HG03159 (cell line): ENCODE results near the gene CHST3.
"Not testable (repeated sequence)": the region's sequence is repeated elsewhere in the genome, so short reads cannot be mapped to it uniquely, and the experiment has no call there.

Experiments
- ATAC-seq: cut with Tn5 transposase; IDR thresholded peaks from one replicate; pipeline ENCODE4 v1.9.1; 2021; ENCODE audit warnings: mild to moderate bottlenecking, moderate library complexity; ENCODE audit not compliant: unreplicated experiment

Gene CHST3

DNA sequence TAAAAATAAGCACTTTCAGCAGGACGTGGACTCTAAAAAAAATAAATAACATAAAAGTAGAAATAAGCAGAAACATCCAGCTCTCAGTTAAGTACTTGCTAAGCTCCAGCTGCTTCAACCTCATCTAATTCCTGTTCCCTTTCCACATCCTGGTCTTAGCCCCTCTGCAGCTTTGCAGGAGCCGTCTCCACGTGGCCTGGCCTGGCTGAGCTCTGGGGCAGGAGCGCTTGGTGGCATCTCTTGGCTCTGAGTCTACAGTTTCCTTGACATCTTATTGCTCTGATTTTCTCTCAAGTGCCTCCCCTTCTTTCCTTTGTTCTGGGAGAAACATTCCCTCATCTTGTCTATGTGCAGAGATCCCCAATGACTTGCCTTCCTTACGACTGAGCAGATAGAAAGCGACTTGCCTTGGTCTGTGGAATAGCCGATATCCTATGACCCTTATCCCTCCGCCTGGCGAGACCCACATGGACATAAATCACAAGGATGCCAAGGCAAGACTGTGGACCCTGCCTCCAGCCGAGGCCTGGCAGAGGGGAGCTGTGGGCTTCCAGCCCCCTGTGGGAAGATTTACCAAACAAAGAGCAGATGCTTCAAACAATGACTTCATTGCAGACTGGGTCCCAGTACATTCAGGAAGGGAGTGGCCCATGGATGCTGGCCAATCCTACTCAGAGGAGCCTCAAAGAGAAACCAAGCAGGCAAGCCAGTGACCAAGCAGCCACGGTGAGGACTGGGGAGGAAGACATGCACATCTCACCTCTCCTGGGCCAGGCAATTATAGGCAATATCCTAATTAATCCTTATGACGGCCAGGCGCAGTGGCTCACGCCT, 62.3 kb downstream of the CHST3 start:
- no peak for ATAC-seq

DNA sequence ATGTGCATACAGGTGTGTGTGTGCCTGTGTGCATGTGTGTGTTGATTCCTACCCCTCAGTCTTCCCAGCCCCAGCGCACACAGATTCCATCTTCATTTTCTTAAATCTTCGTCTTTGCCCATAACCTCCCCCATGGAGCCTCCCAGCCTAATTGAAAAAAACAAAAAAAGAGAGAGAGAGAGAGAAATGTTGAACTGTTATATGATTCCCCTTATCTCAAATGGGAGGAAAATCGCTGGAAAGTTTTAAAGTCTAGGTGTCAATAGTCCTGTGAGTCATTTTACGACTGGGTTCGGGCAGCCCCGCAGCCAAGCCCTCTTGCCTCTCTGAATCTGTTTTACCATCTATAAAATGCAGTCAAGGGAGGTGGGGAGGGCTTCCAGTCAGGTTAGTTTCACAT, 63.3 kb downstream of the CHST3 start:
- ATAC-seq: no peak

DNA sequence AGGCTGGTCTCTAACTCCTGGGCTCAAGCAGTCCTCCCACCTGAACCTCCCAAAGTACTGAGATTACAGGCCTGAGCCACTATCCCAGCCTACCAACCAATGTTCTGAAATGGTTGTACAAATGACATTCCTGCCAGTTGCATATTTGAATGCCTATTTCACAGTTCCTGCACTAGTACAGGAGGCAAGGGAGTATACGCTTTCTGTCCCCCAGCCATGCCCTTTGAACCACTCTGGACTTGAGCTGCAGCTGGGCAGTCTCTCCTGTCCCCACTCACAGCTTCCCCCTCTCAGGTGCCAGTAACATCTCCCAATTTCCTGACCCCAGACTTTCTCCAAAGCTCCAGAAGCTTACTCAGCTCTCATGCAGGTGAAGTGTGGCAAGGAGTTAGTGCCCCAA, 65.2 kb downstream of the CHST3 start:
- ATAC-seq: no peak

DNA sequence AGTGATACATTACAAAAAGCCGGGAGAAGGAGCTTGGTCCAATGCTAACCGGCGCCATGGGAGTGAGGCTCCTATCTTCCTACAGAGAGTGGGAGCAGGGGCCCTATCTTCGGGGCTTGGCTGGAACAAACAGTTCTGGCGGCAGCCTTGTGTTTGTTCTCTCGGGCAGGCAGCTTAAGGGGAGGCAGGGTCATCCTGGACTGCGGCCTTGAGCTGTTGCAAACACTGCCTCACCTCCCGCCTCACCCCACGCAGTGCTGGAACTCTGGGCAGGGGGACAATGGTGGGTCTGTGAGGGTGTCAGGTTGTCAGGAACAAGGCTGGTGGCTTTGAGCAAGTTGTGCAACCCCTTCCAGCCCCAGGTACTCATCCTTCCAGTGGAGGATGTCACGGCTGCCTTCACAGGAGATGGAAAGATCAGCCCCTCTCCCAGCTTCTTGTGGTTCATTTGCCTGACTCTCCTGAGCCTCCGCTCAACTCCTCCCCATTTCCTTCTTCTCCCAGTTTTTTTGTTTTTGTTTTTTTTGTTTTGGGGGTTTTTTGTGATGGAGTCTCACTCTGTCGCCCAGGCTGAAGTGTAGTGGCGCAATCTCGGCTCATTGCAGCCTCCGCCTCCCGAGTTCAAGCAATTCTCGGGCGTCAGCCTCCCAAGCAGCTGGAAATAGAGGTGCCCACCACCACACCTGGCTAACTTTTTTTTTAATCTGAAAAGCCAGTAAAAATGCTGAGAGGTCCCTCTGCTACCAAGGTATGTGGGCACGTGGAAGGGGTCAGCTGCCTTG, 66.8 kb downstream of the CHST3 start:
- ATAC-seq: no peak

DNA sequence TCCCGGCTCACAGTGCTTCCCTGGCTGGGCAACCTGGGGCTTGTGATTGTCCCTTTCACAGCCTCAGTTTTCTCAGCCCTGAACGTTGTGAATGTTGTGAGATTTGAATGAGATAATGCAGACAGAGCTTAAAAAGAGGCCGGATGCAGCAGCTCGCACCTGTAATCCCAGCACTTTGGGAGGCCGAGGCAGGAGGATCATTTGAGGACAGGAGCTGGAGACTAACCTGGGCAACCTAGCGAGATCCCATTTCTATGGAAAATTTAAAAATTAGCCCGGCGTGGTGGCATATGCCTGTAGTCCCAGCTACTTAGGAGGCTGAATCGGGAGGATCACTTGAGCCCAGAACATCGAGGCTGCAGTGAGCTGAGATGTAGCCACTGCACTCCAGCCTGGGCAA, 67.5 kb downstream of the CHST3 start:
- no peak for ATAC-seq

DNA sequence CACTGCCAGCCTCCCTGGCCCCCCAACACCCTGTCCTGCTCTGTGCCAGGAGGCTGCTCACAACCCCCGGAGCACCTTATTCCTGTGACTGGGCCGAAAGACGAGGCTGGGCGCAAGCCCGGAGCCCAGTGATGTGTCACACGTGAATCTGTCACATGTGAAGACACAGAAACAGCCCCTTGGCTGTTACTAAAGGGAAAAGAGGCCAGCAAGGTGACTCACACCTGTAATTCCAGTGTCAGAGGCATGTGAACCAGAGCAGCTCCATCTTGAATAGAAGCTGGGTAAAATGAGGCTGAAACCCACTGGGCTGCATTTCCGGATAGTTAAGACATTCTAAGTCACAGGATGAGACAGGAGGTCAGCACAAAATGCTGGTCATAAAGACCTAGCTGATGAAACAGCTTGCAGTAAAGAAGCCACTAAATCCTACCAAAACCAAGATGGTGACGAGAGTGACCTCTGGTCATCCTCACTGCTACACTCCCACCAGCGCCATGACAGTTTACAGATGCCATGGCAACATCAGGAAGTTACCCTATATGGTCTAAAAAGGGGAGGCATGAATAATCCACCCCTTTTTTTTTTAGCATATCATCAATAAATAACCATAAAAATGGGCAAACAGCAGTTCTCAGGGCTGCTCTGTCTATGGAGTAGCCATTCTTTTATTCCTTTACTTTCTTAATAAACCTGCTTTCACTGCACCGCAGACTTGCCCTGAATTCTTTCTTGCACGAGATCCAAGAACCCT, 68.4 kb downstream of the CHST3 start:
- not testable (repeated sequence) for ATAC-seq

DNA sequence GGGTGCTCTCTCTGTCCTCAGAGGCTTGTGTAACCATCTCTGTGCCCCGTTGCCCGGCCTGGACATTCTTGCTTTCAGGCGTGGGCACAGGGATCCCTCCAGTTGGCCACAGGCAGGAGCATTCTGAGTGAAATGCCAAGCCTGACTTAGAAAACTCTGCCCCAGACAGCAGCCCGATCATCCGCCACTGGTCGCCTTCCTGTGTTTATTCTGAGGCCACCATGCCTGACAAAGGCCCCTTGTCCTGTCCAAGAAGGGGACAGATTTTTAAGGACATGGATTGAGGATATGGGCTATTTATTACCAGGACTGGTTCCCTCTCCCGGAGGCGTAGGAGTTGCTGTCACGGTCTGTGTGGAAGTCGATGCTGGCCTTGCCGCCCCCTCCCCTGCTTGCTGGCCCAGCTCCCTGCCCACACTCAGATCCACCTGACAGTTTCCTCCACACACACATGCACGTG, 69.9 kb downstream of the CHST3 start:
- ATAC-seq: no peak

DNA sequence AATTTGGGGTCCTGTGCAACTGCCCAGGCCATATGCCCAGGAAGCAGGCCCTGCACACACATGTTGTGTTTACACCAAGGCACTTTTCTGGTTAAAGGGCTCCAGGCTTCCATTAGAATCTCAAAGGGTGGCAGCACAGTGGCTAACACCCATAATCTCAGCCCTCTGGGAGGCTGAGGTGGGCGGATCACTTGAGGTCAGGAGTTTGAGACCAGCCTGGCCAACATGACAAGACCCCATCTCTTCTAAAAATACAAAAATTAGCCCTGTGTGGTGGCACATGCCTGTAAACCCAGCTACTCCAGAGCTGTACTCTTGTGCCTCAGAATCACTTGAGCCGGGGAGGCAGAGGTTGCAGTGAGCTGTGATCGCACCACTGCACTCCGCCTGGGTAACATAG, 70.6 kb downstream of the CHST3 start:
- ATAC-seq: no peak

DNA sequence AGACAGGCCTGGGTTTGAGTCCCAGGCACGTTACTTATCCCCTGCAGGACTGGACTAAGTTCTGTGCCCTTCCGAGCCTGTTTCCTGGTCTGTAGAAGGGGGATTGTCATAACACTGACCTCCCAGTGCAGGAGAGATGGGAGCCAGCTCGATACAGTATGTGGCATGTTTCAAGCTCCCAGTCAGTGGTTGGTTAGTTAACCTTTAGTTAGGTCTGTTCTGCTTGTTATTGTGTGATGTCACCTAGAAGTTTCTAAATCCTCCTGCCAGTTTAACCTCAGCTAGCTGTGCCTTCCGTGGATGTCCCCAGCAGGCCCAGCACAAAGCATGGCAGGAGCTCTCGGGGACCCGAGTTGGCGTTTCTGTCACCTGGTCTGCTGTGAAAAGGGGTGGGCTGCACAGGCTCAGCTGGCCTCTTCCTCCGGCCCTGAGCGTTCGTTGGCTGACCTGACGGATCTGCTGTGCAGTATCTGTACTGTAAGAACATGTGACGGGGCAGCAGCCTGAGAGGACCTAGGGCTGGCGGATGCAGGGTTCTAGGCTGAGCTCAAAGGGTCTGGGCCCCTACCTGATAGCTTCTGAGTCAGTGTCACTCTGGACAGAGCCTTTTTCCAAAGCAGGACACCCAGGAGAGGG, 71.2 kb downstream of the CHST3 start:
- ATAC-seq: no peak

DNA sequence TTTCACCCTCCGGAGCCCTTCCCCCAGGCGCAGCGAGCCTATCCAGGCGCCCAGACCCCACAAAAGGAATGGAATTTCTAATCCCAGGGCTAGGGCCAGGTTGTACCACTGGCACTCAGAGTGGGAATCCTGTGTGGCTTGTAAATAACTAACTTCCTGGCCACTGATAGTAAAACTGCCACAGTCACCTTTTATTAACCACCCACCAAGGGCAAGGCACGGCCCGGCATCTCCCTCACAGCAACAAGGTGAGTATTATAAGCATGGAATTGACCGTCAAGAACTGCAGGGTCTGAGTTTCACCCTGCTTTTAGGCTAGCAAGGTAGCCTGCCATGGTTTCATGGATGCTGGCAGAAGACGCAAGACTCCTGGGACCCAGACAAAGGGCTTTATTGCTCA, 73.1 kb downstream of the CHST3 start:
- no peak for ATAC-seq

DNA sequence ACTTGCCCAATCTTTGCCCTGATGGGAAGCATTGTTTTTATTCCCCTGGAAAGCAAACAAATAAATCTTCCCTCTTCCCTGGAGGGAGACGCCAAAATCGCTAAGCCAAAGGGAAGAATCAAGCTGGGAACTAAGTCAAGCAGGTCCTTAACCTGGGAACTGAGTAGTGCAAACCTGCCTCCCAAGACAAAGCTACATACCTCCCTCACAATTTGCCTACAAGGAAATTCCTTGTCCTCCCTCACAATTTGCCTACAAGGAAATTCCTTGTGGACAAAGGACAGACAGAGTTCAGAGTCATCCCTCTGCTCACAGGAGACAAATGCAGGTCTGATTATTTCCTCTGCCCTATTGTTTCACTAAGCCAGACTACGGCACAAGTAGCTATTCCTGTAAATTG, 73.6 kb downstream of the CHST3 start:
- ATAC-seq: no peak

DNA sequence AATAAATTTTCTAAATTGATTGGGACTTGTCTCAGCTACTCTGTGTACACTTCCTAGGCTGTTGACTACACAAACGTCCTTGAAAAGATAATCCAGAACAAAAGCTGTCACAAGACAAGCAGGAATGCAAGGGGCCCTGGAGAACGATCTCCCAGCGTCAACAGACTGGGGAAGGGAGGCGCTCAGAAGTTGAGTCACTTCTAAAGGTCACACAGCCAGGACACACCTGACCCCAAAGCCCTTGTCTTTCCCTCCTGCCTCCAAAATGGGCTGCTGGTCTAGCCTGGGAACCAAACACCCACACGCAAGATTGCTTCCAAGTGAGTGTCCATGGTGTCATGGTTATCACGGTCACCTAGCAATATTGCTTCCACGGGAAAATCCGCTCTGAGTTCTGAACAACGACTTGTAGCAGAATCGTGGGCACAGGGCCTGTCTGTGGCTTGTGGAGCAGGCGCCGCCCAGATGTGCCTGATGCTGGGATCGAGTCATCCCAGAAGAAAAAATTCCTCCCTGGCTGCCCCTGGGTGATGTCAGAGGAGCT, 74.3 kb downstream of the CHST3 start:
- ATAC-seq: no peak

DNA sequence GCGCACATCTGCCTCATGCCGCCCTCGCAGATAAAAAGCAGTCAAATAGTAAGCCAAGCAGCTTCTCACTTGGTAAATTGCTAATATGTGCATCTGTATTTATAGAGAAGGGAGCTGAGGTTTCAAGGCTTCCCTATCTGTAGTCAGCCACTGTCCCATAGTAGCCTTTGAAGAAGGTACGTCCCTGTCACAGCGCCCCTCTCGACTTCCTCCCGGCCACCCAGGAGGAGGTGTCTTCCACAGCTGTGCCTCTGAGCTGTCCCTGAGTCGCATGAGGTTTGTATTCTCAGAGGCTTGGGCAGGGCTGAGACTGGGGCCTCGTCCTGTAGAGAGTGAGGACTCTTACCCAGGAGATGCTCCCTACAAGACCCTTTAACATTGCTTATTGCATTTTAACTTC, 75.2 kb downstream of the CHST3 start:
- ATAC-seq: no peak

DNA sequence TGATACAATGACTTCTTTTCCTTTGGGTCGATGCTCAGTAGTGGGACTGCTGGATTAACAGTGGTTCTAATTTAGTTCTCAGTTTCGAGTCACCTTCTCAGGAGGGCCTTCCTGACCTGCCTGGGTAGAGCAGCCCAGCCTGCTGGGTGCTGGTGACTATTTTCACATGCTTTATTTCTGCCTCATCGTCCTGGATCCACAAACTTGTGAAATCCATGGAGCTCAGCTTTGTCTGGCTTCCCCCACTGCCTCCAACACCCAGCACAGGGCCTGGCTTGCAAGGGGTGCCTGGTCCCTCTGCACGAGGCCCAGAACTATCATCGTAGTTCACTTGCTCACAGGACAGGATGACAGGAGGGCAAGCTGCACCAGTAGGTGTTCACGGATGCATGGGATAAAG, 77.3 kb downstream of the CHST3 start:
- no peak for ATAC-seq

DNA sequence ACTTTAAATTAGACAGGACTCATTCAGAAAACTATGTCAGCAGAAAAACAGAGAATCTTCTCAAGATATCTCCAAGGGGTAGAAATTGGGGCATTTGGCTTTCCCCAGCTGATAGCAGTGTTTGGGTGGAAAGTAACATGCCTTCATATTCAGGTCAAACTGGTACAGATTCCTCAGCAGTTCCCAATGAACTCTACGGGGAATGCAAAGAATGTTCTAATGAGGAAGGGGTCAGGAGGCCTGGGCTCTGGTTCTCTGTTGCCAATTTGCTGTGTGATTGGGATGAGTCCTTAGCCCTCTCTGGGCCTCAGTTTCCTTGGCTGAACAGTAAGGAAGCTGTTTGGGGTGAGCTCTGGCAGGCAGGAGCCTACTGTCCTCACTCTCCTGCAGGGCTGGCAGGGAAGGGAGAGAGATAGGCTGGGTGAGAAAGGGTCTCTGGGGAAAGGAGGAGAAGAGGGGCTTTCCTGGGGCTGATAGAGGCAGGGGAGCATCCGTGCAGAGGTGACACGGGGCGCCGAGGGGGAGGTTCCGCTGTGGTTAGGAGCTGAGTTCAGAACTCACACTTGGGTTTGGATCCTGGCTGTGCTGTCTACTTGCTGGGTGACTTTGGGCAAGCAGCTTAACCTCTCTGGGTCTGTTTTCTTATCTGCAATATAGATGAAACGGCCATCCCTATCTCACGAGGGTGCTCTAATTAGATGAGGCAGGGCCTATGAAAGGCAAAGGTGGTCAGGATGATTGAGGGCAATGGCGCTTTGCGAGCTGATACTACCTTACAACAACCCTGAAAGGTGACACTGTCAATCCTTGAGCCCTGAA, 79.0 kb downstream of the CHST3 start:
- ATAC-seq: no peak

DNA sequence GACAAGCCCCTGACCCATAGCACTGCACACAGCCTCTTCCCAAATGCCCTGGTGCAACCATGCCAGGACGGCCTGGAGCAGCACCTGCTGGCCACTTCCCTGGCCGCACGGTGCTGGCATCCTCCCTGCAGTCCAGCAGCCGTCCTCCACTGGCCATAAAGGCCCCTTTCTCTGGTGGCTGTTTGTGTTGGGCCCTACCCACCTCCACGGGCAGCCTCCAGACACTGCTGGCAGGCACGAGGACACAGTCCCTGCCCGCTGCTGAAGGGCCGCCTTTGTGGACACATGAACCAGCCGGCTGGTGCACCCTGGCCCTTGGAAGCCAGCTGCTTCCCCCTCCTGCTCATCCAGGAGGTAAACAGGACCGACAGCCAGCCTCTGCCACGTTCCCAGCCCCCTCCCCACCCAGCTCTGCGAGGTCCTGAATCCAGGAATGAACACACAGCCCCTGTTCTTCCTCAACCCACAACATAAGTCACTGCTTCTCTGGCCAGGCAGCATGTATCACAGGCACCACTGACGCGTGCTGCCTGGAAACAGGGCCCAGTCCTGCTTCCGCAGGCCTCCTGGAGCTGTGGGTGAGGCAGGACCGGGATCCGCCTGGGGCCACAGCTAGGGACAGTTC, 80.3 kb downstream of the CHST3 start:
- no peak for ATAC-seq

DNA sequence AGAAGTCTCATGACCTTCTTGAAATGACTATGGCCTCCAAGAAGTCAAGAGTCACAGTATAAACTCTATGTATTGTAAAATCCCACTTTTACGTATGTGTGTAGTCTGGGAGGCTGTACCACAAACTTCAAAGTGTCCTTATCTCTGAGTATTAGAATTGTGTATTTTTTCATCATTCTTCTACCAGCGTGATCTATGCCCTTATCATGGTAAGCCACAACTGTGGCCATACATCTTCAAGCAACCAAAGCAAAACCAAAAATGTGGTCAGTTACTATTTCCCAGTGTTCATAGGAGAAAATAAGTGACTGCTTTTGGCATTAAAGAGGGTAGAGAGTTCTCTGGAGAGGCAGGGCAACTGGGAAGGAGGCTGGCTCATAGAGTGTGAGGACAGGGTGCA, 81.4 kb downstream of the CHST3 start:
- no peak for ATAC-seq

DNA sequence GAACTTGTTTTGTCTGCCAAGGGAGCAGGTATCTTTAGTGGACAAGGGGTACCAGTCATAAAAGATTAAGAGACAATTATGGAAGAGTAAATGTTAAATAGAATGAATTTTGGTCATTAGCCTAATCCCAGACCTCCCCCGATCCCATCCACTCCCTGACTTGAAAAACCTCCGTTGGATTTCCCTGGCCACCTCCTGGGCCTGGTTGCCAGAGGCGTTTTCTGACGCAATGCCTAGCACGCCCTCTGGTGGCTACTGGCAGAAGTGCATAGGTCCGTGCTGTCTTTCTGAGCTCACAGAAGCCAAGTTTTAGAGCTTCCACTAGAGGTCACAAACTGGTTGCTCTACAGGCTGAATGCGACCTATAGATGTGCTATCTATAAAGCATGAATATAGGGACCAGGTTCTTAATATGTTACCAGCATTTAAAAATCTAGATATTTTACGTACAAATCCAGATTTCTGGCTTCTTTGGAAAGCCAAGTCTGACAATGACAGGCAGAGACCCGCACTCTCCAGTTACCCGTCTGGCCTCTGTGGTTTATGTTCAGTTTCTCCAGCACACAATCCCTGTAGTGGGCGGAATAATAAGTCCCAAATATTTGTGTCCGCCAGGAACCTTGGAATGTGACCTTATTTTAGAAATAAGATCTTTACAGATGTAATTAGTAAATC, 84.4 kb downstream of the CHST3 start:
- ATAC-seq: peak; percentile 64

DNA sequence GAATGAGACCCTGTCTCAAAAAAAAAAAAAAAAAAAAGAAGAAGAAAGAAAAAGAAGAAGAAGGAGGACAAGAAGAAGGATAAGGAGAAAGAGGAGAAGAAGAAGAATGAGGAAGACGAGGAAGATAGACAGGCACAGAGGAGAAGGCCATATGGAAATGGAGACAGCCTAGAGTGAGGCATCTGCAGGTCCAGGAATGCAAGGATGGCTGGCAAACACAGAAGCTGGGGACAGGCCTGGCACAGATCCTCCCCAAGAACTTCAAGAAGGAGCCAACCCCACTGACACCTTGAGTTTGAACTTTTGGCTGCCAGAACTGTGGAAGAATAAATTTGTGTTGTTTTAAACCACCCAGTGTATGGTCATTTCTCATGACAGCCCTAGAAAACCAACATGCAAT, 85.3 kb downstream of the CHST3 start:
- no peak for ATAC-seq
